Smooth muscle cell (in vitro differentiated cells): Measurements from ENCODE around the gene RASSF5. TPM values are rescaled to one million over a fixed set of nuclear protein-coding genes. Genes with fewer than 3 reads are reported as not detected.

Source experiments
- DNase-seq: peaks from one replicate; lab custom pipeline; 2025; ENCODE audit not compliant: unreplicated experiment; lab: John Stamatoyannopoulos, UW
- H2AFZ ChIP-seq: fragments of 200-600 bp; sonication (generic); 2 replicates; pipeline ENCODE4 v1.6.0; 2016; ENCODE audit warnings: antibody characterized with exemption, low read depth, mild to moderate bottlenecking
- H3F3A ChIP-seq: fragments of 200-600 bp; sonication (generic); 2 replicates; pipeline ENCODE4 v1.6.0; 2017; ENCODE audit warnings: antibody characterized with exemption, low read depth
- H3K27ac ChIP-seq: fragments of 200-600 bp; sonication (generic); 2 replicates; pipeline ENCODE4 v1.5.1; 2016; ENCODE audit warnings: low read depth, mild to moderate bottlenecking
- H3K27me3 ChIP-seq: fragments of 200-600 bp; sonication (generic); 2 replicates; pipeline ENCODE4 v1.6.1; 2016; ENCODE audit warnings: low read depth, mild to moderate bottlenecking
- H3K36me3 ChIP-seq: fragments of 200-600 bp; sonication (generic); 2 replicates; pipeline ENCODE4 v1.5.1; 2016; ENCODE audit warnings: low read depth
- H3K4me1 ChIP-seq: fragments of 200-600 bp; sonication (generic); 2 replicates; pipeline ENCODE4 v1.5.1; 2016; ENCODE audit warnings: low read depth
- H3K4me2 ChIP-seq: fragments of 200-600 bp; sonication (generic); 2 replicates; pipeline ENCODE4 v1.6.0; 2016; ENCODE audit warnings: mild to moderate bottlenecking
- H3K4me3 ChIP-seq: fragments of 200-600 bp; sonication (generic); 2 replicates; pipeline ENCODE4 v1.5.1; 2016; ENCODE audit warnings: mild to moderate bottlenecking
- H3K79me2 ChIP-seq: fragments of 200-600 bp; sonication (generic); 2 replicates; pipeline ENCODE4 v1.6.0; 2016; ENCODE audit warnings: low read depth, mild to moderate bottlenecking
- H3K9ac ChIP-seq: fragments of 200-600 bp; sonication (generic); 2 replicates; pipeline ENCODE4 v1.6.0; 2016; ENCODE audit warnings: low read depth
- H3K9me3 ChIP-seq: fragments of 200-600 bp; sonication (generic); replicated peaks from 2 replicates; pipeline ENCODE4 v1.5.1; 2016; ENCODE audit warnings: low read depth
- H4K20me1 ChIP-seq: fragments of 200-600 bp; sonication (generic); 2 replicates; pipeline ENCODE4 v1.6.0; 2016; ENCODE audit warnings: low read depth
- CTCF ChIP-seq: fragments of 200-600 bp; sonication (generic); IDR thresholded peaks from 2 replicates; pipeline ENCODE4 v1.5.1; 2017; ENCODE audit warnings: borderline replicate concordance, mild to moderate bottlenecking, antibody characterized with exemption; ENCODE audit not compliant: insufficient read depth, poor library complexity, severe bottlenecking
- WGBS: methylation state at CpG from one replicate; pipeline ENCODE4 v1.1.7; 2016; ENCODE audit warnings: low lambda C conversion rate; 5-methylcytosine and 5-hydroxymethylcytosine counted together
- polyA plus RNA-seq: library from polyadenylated mRNA; unstranded; fragments of >200 nt; fragmentation: Nextera tagmentation; extraction: Ambion mirVana; gene quantifications from 2 replicates; pipeline ENCODE4 v1.2.1, GENCODE V29; 2016
- total RNA-seq: library from RNA; depleted of rRNA; stranded (reverse); fragments of >200 nt; gene quantifications from 2 replicates; pipeline ENCODE4 v1.2.3, GENCODE V29; 2014

RASSF5 gene
- total RNA-seq (1.3 and 2.6 TPM in 2 replicates), polyA plus RNA-seq (1.6 and 3.3 TPM in 2 replicates)

- no peaks in the 10 kb centered on the region for H3K79me2 ChIP-seq
- H3K4me2 ChIP-seq: peak within 1 kb of the TSS; percentile 95
- H2AFZ ChIP-seq: peak within 1 kb of the TSS; percentile 81
- no peaks in the 10 kb centered on the region for H3K27me3 ChIP-seq
- no peaks in the 10 kb centered on the region for H3K9me3 ChIP-seq
- H3K27ac ChIP-seq: no peak within 1 kb of the TSS
- H3K36me3 ChIP-seq: no peaks in the 10 kb centered on the region
- H3K4me1 ChIP-seq: peaks cover 13% of the 10 kb centered on the region
- H4K20me1 ChIP-seq: no peaks in the 10 kb centered on the region
- no peak for TF ChIP-seq CTCF
- H3K9ac ChIP-seq: no peak within 1 kb of the TSS
- peak; percentile 26 for DNase-seq
- H3K4me3 ChIP-seq: peak within 1 kb of the TSS; percentile 62
- 2% methylated on average over 56 of the region's 97 CpGs for WGBS
- H3F3A ChIP-seq: peaks cover 19% of the 10 kb centered on the region
Observed at GRCh38 chr1:206507284-206508129, at the start of gene RASSF5. RASSF5 (plus strand) TSS chr1:206507531; CDS start chr1:206507603, 72 bp downstream.

GRCh38 chr1:206459703-206460102 lies 47.6 kb upstream of the RASSF5 start:
- peaks cover 26% of the 10 kb centered on the region for H3K4me1 ChIP-seq
- H2AFZ ChIP-seq: no peak overlapping the region
- H3F3A ChIP-seq: no peaks in the 10 kb centered on the region
- H3K27ac ChIP-seq: no peak overlapping the region
- no peak for DNase-seq
- no peaks in the 10 kb centered on the region for H3K9me3 ChIP-seq
- no peaks in the 10 kb centered on the region for H4K20me1 ChIP-seq
- H3K4me3 ChIP-seq: no peak overlapping the region
- H3K27me3 ChIP-seq: no peaks in the 10 kb centered on the region
- no peak for TF ChIP-seq CTCF
- no peak overlapping the region for H3K9ac ChIP-seq
- no peak overlapping the region for H3K4me2 ChIP-seq
- H3K36me3 ChIP-seq: no peaks in the 10 kb centered on the region
- H3K79me2 ChIP-seq: no peaks in the 10 kb centered on the region
- WGBS: 96% methylated on average over 4 of the region's 4 CpGs

- WGBS: 96% methylated on average over 17 of the region's 17 CpGs
- no peak for TF ChIP-seq CTCF
- Histone ChIP-seq H3K9ac (no peak overlapping the region), H3K36me3 (no peaks in the 10 kb centered on the region), H3K9me3 (no peaks in the 10 kb centered on the region), H3K79me2 (no peaks in the 10 kb centered on the region), H3K4me1 (peaks cover 15% of the 10 kb centered on the region), H3K4me3 (no peak overlapping the region), H3F3A (no peaks in the 10 kb centered on the region), H2AFZ (no peak overlapping the region), H3K27me3 (no peaks in the 10 kb centered on the region), H4K20me1 (no peaks in the 10 kb centered on the region), H3K27ac (no peak overlapping the region), H3K4me2 (no peak overlapping the region)
- no peak for DNase-seq
Observed at GRCh38 chr1:206460836-206461426, 46.4 kb upstream of the RASSF5 start.
